Measurements from ENCODE around the gene AGAP1. TPM values are rescaled to one million over a fixed set of nuclear protein-coding genes. Genes with fewer than 3 reads are reported as not detected.

AGAP1 gene
- total RNA-seq, 2 donors from 2014 or later, result 16.1 to 40.1 TPM

GRCh38 chr2:235806986-235807750 lies 313.3 kb downstream of the AGAP1 start:
- WGBS, result 80% methylated on average over 29 of the region's 29 CpGs
- Histone ChIP-seq H3K36me3 (no peaks in the 10 kb centered on the region), H3K27me3 (replicated peaks; ENCODE audit: insufficient read depth) (no peaks in the 10 kb centered on the region), H3K27ac (no peak overlapping the region), H3K9me3 (no peaks in the 10 kb centered on the region), H3K4me3 (no peak overlapping the region), H3K4me1 (replicated peaks) (no peaks in the 10 kb centered on the region)
- no peak for DNase-seq (ENCODE audit: low spot score)
- intact Hi-C loops (cut with DNase I), result no loop called here
- no peak for TF ChIP-seq POLR2A (IDR thresholded peaks at IDR 0.05)
- TF ChIP-seq, protein P1, sequence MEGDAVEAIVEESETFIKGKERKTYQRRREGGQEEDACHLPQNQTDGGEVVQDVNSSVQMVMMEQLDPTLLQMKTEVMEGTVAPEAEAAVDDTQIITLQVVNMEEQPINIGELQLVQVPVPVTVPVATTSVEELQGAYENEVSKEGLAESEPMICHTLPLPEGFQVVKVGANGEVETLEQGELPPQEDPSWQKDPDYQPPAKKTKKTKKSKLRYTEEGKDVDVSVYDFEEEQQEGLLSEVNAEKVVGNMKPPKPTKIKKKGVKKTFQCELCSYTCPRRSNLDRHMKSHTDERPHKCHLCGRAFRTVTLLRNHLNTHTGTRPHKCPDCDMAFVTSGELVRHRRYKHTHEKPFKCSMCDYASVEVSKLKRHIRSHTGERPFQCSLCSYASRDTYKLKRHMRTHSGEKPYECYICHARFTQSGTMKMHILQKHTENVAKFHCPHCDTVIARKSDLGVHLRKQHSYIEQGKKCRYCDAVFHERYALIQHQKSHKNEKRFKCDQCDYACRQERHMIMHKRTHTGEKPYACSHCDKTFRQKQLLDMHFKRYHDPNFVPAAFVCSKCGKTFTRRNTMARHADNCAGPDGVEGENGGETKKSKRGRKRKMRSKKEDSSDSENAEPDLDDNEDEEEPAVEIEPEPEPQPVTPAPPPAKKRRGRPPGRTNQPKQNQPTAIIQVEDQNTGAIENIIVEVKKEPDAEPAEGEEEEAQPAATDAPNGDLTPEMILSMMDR (IDR thresholded peaks at IDR 0.05), result no peak
- TF ChIP-seq POLR2AphosphoS5 (IDR thresholded peaks at IDR 0.05), result no peak

GRCh38 chr2:235808366-235808765 lies 314.5 kb downstream of the AGAP1 start:
- no peak for DNase-seq (ENCODE audit: low spot score)
- no peaks in the 10 kb centered on the region for H3K9me3 ChIP-seq
- H3K27me3 ChIP-seq (replicated peaks; ENCODE audit: insufficient read depth), result no peaks in the 10 kb centered on the region
- WGBS, result 93% methylated on average over 10 of the region's 10 CpGs
- TF ChIP-seq, protein P1 (IDR thresholded peaks at IDR 0.05), result no peak
- TF ChIP-seq POLR2A (IDR thresholded peaks at IDR 0.05), result no peak
- no peak for TF ChIP-seq POLR2AphosphoS5 (IDR thresholded peaks at IDR 0.05)
- no peak overlapping the region for H3K27ac ChIP-seq
- no peaks in the 10 kb centered on the region for H3K36me3 ChIP-seq
- H3K4me1 ChIP-seq (replicated peaks), result no peaks in the 10 kb centered on the region
- no peak overlapping the region for H3K4me3 ChIP-seq
- intact Hi-C loops (cut with DNase I), result no loop called here

- H3K27me3 ChIP-seq (replicated peaks; ENCODE audit: insufficient read depth), result no peaks in the 10 kb centered on the region
- no peaks in the 10 kb centered on the region for H3K36me3 ChIP-seq
- WGBS, result 81% methylated on average over 10 of the region's 10 CpGs
- no peaks in the 10 kb centered on the region for H3K9me3 ChIP-seq
- TF ChIP-seq, protein P1 (IDR thresholded peaks at IDR 0.05), result no peak
- TF ChIP-seq POLR2AphosphoS5 (IDR thresholded peaks at IDR 0.05) (no peak), POLR2A (IDR thresholded peaks at IDR 0.05) (no peak)
- no peak overlapping the region for H3K27ac ChIP-seq
- no peaks in the 10 kb centered on the region for H3K4me1 ChIP-seq (replicated peaks)
- DNase-seq (ENCODE audit: low spot score), result no peak
- intact Hi-C loops (cut with DNase I), result no loop called here
- no peak overlapping the region for H3K4me3 ChIP-seq
Observed at GRCh38 chr2:235810252-235810651, 316.4 kb downstream of the AGAP1 start.

DNA sequence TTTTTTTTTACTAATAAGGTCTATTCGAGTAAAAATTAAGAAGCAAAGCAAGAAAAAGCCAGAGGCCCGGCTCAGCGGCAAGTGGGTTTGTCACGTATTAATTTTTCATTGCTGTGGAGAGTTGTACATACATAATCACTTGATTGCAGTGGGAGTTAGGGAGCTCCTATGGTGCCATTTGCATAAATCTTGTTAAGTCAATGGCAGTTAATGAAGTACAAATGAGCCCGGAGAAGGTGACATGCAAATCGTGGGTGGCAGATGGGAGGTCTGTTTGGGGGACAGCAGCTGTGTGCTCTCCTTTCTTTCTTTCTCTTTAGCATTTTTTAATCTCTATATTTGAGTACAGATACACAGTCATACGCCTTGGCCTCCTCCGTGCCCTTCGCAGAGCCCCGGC lies 317.0 kb downstream of the AGAP1 start:
- Histone ChIP-seq H3K36me3 (no peaks in the 10 kb centered on the region), H3K9me3 (no peaks in the 10 kb centered on the region), H3K27me3 (replicated peaks; ENCODE audit: insufficient read depth) (no peaks in the 10 kb centered on the region), H3K27ac (no peak overlapping the region), H3K4me3 (no peak overlapping the region), H3K4me1 (replicated peaks) (no peaks in the 10 kb centered on the region)
- 90% methylated on average over 10 of the region's 10 CpGs for WGBS
- TF ChIP-seq, protein P1 (IDR thresholded peaks at IDR 0.05), result no peak
- no peak for TF ChIP-seq POLR2A (IDR thresholded peaks at IDR 0.05)
- no peak for TF ChIP-seq POLR2AphosphoS5 (IDR thresholded peaks at IDR 0.05)
- intact Hi-C loops (cut with DNase I), result no loop called here
- DNase-seq (ENCODE audit: low spot score), result no peak
